Upper lobe of left lung (tissue), 4 donors: Measurements from ENCODE around the gene C10orf120.

ENCODE experiments used
- CTCF ChIP-seq, 6 experiments: fragments of 450-650 bp in 4 of 6; fragments of 200-600 bp in 2 of 6; sonication (generic) in 2 of 6; IDR thresholded peaks; one replicate each; pipeline ENCODE4 v1.5.1; 2016 to 2019; ENCODE audit warnings: antibody characterized with exemption in 6 of 6
- EP300 ChIP-seq, 4 donors: sonication (generic); formaldehyde crosslinking; IDR thresholded peaks; one replicate each; pipeline ENCODE4 v1.5.1; 2017; ENCODE audit warnings: antibody characterized with exemption in 4 of 4, control low read depth in 2 of 4
- POLR2A ChIP-seq, 4 donors: fragments of 450-650 bp; IDR thresholded peaks; one replicate each; pipeline ENCODE4 v1.5.1; 2016 to 2017; ENCODE audit warnings: antibody characterized with exemption in 4 of 4, mild to moderate bottlenecking in 2 of 4

- no peak for TF ChIP-seq EP300 (IDR thresholded peaks at IDR 0.05)
- TF ChIP-seq POLR2A (IDR thresholded peaks at IDR 0.05), result no peak
- no peak for TF ChIP-seq CTCF (IDR thresholded peaks at IDR 0.05)
Observed at GRCh38 chr10:122675278-122675677, 24.4 kb downstream of the C10orf120 start.
